Measurements from ENCODE around the gene RASAL2.
"Not testable (repeated sequence)": the region's sequence is repeated elsewhere in the genome, so short reads cannot be mapped to it uniquely, and the experiment has no call there.

RASAL2 gene

GRCh38 chr1:178345238-178345637, 251.3 kb downstream of the RASAL2 start:
- no peak for DNase-seq (ENCODE audit: low spot score)

- DNase-seq (ENCODE audit: low spot score): no peak
Observed at GRCh38 chr1:178345807-178346206, 251.9 kb downstream of the RASAL2 start.

- no peak for DNase-seq (ENCODE audit: low spot score)
Observed at GRCh38 chr1:178349801-178350200, 255.9 kb downstream of the RASAL2 start.

- not testable (repeated sequence) for DNase-seq (ENCODE audit: low spot score)
Observed at GRCh38 chr1:178351911-178352310, 258.0 kb downstream of the RASAL2 start.

GRCh38 chr1:178352790-178353416, 259.0 kb downstream of the RASAL2 start:
- no peak for DNase-seq (ENCODE audit: low spot score)

- DNase-seq (ENCODE audit: low spot score): no peak
Observed at GRCh38 chr1:178353524-178353923, 259.6 kb downstream of the RASAL2 start.

- DNase-seq (ENCODE audit: low spot score): no peak
Observed at GRCh38 chr1:178354816-178355215, 260.9 kb downstream of the RASAL2 start.

- DNase-seq (ENCODE audit: low spot score): no peak
Observed at GRCh38 chr1:178356299-178356698, 262.4 kb downstream of the RASAL2 start.

GRCh38 chr1:178358456-178358855, 264.6 kb downstream of the RASAL2 start:
- DNase-seq (ENCODE audit: low spot score): no peak

GRCh38 chr1:178360421-178360820, 266.5 kb downstream of the RASAL2 start:
- DNase-seq (ENCODE audit: low spot score): no peak

- no peak for DNase-seq (ENCODE audit: low spot score)
Observed at GRCh38 chr1:178361847-178362246, 267.9 kb downstream of the RASAL2 start.

- DNase-seq (ENCODE audit: low spot score): no peak
Observed at GRCh38 chr1:178362747-178363146, 268.8 kb downstream of the RASAL2 start.

GRCh38 chr1:178364782-178365181, 270.9 kb downstream of the RASAL2 start:
- DNase-seq (ENCODE audit: low spot score): no peak

GRCh38 chr1:178367151-178367550, 273.2 kb downstream of the RASAL2 start:
- no peak for DNase-seq (ENCODE audit: low spot score)

GRCh38 chr1:178368208-178368607, 274.3 kb downstream of the RASAL2 start:
- no peak for DNase-seq (ENCODE audit: low spot score)

GRCh38 chr1:178371235-178371634, 277.3 kb downstream of the RASAL2 start:
- DNase-seq (ENCODE audit: low spot score): peak; percentile 34

- no peak for DNase-seq (ENCODE audit: low spot score)
Observed at GRCh38 chr1:178371933-178372388, 278.1 kb downstream of the RASAL2 start.

- DNase-seq (ENCODE audit: low spot score): no peak
Observed at GRCh38 chr1:178374016-178374415, 280.1 kb downstream of the RASAL2 start.

GRCh38 chr1:178376008-178376407, 282.1 kb downstream of the RASAL2 start:
- no peak for DNase-seq (ENCODE audit: low spot score)

- no peak for DNase-seq (ENCODE audit: low spot score)
Observed at GRCh38 chr1:178379807-178380206, 285.9 kb downstream of the RASAL2 start.

GRCh38 chr1:178382372-178382771, 288.5 kb downstream of the RASAL2 start:
- DNase-seq (ENCODE audit: low spot score): no peak

GRCh38 chr1:178385662-178386061, 291.8 kb downstream of the RASAL2 start:
- DNase-seq (ENCODE audit: low spot score): no peak

- DNase-seq (ENCODE audit: low spot score): peak; percentile 34
Observed at GRCh38 chr1:178388418-178389145, 294.7 kb downstream of the RASAL2 start.

GRCh38 chr1:178389441-178389840, 295.5 kb downstream of the RASAL2 start:
- no peak for DNase-seq (ENCODE audit: low spot score)

All from Ammon's horn (tissue), 1 donor.